ENCODE results near the gene CCDC50.

The CCDC50 gene

GRCh38 chr3:191328962-191329653 is at the start of gene CCDC50:
Gene CCDC50, plus strand, starts transcription at chr3:191329394. Its CDS starts 281 bp downstream, at chr3:191329675.
- DNase-seq (ENCODE audit: low read depth in 2 of 2): peak; percentile 80 to 83
- no peak for TF ChIP-seq CTCF (IDR thresholded peaks at IDR 0.05; ENCODE audit: low read depth, low read length)
- peak within 1 kb of the TSS; percentile 78 to 83 for H3K4me3 ChIP-seq (replicated peaks in 1 of 2; ENCODE audit: low read depth in 2 of 2, low read length in 2 of 2)

DNA sequence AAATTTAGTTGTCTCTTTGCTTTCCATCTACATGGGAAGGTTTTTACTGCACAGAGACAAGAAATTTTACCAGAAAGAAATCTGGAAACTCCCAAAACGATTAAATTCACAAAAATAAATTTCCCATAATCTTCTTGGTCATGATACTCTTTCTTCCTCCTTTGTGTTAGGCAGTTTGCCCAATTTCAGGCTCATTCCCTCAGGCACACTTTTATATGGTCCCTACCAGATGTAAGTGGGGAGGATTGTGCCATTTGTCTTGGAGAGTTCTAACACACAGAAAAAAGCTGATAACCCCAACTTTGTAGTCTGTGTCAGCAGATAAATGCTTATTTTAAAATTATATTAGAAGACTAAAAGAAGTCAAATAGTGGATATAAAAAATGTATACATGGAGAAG is 49.1 kb upstream of the CCDC50 start:
- TF ChIP-seq CTCF (IDR thresholded peaks at IDR 0.05; ENCODE audit: low read depth, low read length): no peak
- DNase-seq (ENCODE audit: low read depth in 2 of 2): no peak
- H3K4me3 ChIP-seq (replicated peaks in 1 of 2; ENCODE audit: low read depth in 2 of 2, low read length in 2 of 2): no peak overlapping the region

GRCh38 chr3:191280882-191281281 is 48.3 kb upstream of the CCDC50 start:
- TF ChIP-seq CTCF (IDR thresholded peaks at IDR 0.05; ENCODE audit: low read depth, low read length): no peak
- no peak for DNase-seq (ENCODE audit: low read depth in 2 of 2)
- no peak overlapping the region for H3K4me3 ChIP-seq (replicated peaks in 1 of 2; ENCODE audit: low read depth in 2 of 2, low read length in 2 of 2)

DNA sequence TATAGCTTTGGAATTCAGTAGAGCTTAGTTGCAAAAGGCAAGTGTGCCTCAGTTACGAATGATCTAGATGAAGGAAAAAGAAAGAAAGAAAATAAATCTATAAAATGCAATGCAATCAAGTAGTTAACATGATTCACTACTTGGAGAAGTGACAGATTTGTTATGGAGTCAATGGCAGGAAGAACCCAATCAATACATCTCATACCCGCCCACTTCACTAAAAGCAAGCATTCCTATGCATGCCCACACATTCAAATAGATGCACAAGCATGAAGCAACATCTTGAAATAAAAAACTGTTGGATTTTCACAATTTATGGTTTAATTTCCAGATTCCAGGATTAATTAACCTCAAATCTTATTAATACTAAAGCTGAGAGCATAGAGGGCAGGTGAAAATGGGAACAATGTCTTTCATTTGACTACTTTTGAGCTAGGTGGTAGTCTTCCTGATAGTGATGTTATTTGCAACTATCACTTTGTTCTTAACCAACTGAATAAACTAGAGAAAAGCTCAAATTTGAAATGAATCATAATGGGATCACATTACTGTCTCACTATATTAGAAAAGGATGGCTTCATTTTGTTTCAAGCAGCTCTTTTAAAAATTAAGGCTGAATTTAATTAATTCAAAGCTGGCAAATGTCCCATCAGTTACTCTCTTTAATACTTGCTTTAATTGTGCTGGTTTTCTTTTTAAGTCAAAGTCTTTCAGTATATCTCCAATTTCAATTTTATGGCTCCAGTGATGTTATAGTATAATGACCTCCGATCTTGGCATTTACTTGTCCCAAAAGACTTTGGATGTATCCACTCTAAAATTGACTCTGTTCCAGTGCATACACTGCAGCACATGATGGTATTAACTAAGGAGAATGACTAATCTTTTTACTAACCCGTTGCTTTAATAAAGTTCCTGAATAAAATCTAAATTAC is 46.7 kb upstream of the CCDC50 start:
- DNase-seq (ENCODE audit: low read depth in 2 of 2): peak; percentile 23 to 27
- no peak for TF ChIP-seq CTCF (IDR thresholded peaks at IDR 0.05; ENCODE audit: low read depth, low read length)
- H3K4me3 ChIP-seq (replicated peaks in 1 of 2; ENCODE audit: low read depth in 2 of 2, low read length in 2 of 2): no peak overlapping the region

- no peak for DNase-seq (ENCODE audit: low read depth in 2 of 2)
- H3K4me3 ChIP-seq (replicated peaks in 1 of 2; ENCODE audit: low read depth in 2 of 2, low read length in 2 of 2): no peak overlapping the region
- no peak for TF ChIP-seq CTCF (IDR thresholded peaks at IDR 0.05; ENCODE audit: low read depth, low read length)
Measured at GRCh38 chr3:191283400-191283799, 45.8 kb upstream of the CCDC50 start.

- H3K4me3 ChIP-seq (replicated peaks in 1 of 2; ENCODE audit: low read depth in 2 of 2, low read length in 2 of 2): no peak overlapping the region
- no peak for TF ChIP-seq CTCF (IDR thresholded peaks at IDR 0.05; ENCODE audit: low read depth, low read length)
- DNase-seq (ENCODE audit: low read depth in 2 of 2): peak; percentile 11 to 36
Measured at GRCh38 chr3:191290311-191291025, 38.7 kb upstream of the CCDC50 start.
